ENCODE measurements around the gene IFT88.
"Not testable (repeated sequence)": the region's sequence is repeated elsewhere in the genome, so short reads cannot be mapped to it uniquely, and the experiment has no call there.

- not testable (repeated sequence) for TF ChIP-seq MXI1, EP300 (conservative IDR thresholded peaks at IDR 0.05; ENCODE audit: poor library complexity, severe bottlenecking)
Observed at GRCh38 chr13:20681481-20681880, 114.5 kb downstream of the IFT88 start.
